ENCODE results near the gene IL1RAP.
A peak's percentile ranks its signal among the peaks of the same experiment; 100 is the strongest.

IL1RAP gene

DNA sequence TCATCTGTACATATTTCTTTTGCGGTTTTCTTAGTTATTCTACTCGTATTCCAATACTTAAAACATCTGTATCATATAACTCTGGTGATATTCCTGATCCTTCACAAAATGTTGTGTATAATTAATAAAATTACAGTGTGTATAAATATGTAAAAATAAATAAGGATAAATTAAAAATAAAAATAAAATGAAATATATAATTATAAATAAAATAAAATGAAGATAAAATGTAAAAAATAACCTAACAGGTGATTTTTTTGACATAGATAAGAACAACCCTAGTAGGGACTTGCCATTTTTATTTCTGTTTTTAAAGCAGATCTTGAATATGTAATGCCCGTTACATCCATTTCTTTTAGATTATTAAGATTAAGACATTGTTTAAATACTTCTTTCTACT, 25.6 kb downstream of the IL1RAP start:
- no peak for DNase-seq (ENCODE audit: low read depth in 1 of 2, low spot score in 1 of 2)

GRCh38 chr3:190541008-190541407, 27.1 kb downstream of the IL1RAP start:
- no peak for DNase-seq (ENCODE audit: low read depth in 1 of 2, low spot score in 1 of 2)

- DNase-seq (ENCODE audit: low read depth in 1 of 2, low spot score in 1 of 2): no peak
Observed at GRCh38 chr3:190541560-190541959, 27.7 kb downstream of the IL1RAP start.

DNA sequence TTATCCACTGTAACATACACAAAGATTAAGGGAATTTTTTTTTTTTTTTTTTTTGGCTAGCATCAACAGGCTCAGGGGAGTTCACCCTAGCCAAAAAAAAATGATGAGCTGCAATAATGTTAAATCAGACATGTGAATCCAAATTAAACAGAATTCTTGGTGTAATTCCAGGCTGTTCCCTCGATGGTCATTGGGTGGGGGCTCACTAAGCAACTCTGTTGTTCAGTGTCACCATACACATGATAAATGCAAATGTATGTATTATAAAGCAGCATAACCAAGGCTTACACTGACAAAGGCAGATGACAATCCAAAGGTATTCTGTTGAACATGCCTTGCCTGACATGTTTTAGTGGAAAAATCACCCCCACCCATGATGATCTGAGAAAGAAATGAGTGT, 29.0 kb downstream of the IL1RAP start:
- DNase-seq (ENCODE audit: low read depth in 1 of 2, low spot score in 1 of 2): no peak

DNA sequence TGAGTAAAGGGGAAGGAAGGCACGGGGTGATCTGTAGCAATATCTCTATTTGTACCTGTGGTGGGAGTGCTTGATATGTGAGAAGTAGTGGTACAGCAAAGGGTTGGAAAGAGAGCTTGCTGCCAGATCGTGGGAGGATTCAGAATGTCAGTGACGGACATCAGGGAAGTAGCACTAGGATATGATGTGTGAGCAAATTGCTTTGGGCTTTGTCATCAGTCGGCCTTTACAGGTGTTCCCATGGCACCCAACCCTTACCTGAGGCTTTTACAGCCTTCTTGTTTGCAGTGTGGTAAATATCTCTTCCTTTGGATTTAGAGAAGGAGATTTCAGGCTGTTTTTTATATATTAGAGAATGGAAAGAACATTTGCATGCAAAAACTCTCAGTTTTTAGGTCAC, 29.8 kb downstream of the IL1RAP start:
- DNase-seq (ENCODE audit: low read depth in 1 of 2, low spot score in 1 of 2): no peak

DNA sequence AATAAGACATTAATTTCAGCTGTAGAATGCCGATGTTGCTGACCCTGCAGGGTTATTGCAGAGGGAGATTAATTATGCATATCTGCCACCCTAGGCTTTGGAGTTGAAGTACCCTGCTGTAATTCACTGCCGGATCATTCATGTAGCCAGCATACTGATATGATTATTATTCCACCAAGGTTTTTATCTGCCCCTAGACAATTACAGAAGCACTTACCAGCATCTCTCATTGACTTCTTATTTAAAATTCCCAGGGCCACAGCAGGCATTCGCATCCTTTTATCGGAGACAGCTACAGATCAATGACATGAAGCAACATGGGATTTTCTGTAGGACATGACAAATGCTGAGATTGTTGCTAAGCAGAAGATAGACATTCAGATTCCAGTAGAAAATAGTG, 31.3 kb downstream of the IL1RAP start:
- no peak for DNase-seq (ENCODE audit: low read depth in 1 of 2, low spot score in 1 of 2)

- DNase-seq (ENCODE audit: low read depth in 1 of 2, low spot score in 1 of 2): no peak
Observed at GRCh38 chr3:190546881-190547510, 33.1 kb downstream of the IL1RAP start.

- DNase-seq (ENCODE audit: low read depth in 1 of 2, low spot score in 1 of 2): no peak
Observed at GRCh38 chr3:190548031-190548656, 34.3 kb downstream of the IL1RAP start.

DNA sequence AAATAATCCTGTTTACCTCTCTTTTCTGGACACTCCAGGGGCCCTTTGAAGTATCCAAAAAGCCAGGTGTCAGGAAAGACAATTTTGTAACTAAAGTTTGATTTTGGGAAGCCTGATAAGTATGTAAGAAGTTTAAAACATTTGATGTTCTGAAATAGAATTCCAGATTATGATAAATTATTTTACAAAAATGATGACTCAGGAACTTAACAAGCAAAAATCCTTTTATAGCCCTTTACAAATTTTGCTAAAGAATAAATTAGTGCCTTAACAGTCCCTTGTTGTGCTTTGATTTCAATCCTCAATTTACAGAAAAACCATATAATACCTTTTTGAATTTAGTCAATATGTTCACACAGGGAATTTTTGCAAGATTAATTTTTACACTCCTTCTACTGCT, 38.1 kb downstream of the IL1RAP start:
- DNase-seq (ENCODE audit: low read depth in 1 of 2, low spot score in 1 of 2): no peak

DNA sequence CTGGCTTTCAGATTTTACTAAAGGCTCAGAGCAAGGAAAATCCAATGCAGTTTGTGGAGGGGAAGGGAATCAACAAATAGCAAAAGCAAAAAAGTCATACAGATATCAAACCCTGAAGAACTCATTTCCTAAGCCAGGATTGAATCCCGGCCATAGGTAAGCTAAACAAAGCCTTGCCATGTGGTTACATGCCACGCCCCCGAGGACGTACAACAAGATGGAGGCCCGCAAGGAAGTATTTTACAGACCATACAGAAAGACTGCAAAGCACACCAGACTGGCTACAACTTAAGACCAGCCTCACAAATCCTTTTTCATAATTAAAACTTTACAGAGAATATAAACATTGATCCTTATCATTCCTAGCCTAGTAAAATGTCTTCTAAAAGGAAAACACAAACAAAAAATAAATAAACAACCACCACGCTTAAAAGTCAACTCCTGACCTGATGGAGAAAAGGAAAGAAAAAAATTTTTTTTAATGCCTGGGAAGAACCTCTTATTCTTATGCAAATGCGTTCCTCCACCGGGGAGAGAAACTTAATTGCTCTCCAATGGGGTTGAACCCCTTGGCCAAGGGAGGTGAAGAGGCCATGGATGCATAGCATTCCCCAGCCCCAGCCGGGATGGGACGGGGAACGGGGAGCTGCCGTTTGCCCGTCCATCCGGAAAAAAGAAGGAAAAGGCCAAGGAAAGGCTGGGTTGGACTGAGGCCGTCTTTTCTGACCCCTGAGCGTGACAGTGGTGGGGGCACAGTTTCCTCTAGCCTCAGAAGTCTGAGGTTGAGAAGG, 39.3 kb downstream of the IL1RAP start:
- DNase-seq (ENCODE audit: low read depth in 1 of 2, low spot score in 1 of 2): no peak

- no peak for DNase-seq (ENCODE audit: low read depth in 1 of 2, low spot score in 1 of 2)
Observed at GRCh38 chr3:190554197-190554596, 40.3 kb downstream of the IL1RAP start.

DNA sequence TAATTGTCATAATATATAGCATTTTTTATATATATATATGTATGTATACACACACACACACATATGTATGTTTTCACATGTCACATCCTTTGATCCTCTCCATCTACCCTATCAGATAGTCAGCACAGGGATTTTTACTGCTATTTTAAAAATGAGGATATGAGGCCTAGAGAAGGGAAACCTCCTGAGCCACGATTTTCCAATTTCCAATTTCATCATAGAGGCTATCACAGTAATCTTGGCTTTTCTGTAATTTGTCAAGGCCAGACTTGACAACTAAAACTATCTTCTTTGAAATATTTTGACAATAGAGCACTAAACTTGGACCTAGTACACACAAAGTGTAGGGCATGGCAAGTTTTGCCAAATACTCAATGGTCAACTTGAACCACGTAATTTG, 42.5 kb downstream of the IL1RAP start:
- no peak for DNase-seq (ENCODE audit: low read depth in 1 of 2, low spot score in 1 of 2)

GRCh38 chr3:190557296-190557695, 43.4 kb downstream of the IL1RAP start:
- no peak for DNase-seq (ENCODE audit: low read depth in 1 of 2, low spot score in 1 of 2)

GRCh38 chr3:190558316-190558715, 44.4 kb downstream of the IL1RAP start:
- no peak for DNase-seq (ENCODE audit: low read depth in 1 of 2, low spot score in 1 of 2)

- DNase-seq (ENCODE audit: low read depth in 1 of 2, low spot score in 1 of 2): no peak
Observed at GRCh38 chr3:190558796-190559195, 44.9 kb downstream of the IL1RAP start.

DNA sequence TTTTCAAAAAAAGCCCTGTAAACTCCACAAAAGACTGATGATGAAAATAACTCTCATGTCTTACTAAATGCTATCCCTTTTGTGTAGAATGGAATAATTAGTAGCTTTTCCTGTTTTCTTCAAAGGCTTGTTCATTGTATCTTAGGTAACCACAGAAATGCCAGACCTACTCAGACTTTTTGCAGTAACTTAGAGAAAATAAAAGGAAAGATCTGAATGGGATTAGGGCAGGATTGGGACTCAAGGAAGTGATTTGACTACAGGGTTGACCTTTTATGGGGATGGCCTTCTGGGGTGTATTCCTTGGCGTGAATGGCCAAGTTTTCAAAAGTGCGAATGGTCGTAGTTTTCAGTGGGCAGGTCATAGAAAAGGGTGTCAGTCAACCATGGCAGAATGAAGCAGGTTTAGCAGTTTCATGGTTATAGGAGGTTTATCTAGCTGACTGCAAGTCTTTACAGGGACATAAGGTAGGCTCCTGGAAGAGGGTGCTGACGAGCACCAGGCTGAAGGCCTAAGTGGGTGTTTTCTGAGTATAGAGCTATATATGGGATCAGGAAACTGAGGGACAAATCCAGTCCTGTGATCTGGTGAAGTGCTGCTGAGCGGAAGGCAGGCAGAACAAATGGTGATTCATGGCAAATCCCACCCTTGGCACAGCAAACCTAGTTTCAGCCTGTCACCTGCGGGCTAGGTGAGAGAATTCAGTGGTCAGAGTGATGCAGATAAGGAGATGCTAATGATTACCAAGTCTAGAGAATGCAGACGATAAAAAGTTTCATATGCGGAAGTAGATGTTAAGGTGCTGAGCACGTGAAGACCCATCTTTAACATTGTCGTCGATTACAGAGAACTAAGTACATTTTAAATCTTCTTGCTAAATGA, 46.4 kb downstream of the IL1RAP start:
- no peak for DNase-seq (ENCODE audit: low read depth in 1 of 2, low spot score in 1 of 2)

DNA sequence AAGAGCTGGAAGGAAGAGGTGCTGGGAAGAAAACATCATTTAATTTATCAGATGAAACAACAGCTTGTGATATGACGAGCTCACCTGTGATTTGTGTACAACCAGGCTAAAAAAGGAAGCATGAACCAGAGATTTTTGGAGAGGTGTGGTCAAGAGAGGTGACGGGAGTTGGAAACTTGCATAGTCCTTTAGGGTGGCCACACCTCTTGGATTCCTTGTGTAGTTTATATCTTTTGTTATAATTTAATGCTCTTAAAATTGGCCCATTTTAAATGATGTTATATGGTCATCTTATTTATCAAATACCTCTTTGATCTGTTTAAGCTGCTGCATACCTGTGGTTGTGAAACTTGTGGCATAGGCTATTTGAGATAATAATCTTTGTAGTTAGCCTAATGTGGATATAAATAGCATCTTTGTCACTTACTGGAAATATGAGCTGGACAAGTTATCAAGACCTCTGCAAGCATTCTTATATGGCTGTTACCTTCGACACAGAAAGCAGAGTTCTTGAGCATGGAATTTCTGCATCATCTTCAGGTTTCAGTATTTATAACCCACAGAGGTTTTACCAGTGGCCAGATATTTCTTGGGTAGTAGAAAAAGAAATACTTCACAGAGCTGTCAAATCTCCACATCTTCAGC, 49.1 kb downstream of the IL1RAP start:
- no peak for DNase-seq (ENCODE audit: low read depth in 1 of 2, low spot score in 1 of 2)

DNA sequence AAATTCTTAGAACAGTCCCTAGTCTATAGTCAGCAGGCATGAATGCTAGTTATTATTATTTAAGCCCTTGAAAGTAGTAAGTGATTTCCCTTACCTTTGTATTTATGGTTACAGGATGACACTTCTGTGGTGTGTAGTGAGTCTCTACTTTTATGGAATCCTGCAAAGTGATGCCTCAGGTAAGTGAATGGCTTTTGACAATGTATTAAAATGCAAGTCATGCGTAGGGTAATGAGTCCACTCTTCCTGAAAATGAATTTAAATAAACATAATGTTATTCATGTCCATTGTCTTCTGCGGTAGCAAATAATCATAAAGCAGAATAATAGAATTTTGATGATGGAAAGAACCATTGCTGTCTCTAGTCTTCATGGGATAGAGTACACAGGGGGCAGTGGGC, 50.3 kb downstream of the IL1RAP start:
- DNase-seq (ENCODE audit: low read depth in 1 of 2, low spot score in 1 of 2): no peak

DNA sequence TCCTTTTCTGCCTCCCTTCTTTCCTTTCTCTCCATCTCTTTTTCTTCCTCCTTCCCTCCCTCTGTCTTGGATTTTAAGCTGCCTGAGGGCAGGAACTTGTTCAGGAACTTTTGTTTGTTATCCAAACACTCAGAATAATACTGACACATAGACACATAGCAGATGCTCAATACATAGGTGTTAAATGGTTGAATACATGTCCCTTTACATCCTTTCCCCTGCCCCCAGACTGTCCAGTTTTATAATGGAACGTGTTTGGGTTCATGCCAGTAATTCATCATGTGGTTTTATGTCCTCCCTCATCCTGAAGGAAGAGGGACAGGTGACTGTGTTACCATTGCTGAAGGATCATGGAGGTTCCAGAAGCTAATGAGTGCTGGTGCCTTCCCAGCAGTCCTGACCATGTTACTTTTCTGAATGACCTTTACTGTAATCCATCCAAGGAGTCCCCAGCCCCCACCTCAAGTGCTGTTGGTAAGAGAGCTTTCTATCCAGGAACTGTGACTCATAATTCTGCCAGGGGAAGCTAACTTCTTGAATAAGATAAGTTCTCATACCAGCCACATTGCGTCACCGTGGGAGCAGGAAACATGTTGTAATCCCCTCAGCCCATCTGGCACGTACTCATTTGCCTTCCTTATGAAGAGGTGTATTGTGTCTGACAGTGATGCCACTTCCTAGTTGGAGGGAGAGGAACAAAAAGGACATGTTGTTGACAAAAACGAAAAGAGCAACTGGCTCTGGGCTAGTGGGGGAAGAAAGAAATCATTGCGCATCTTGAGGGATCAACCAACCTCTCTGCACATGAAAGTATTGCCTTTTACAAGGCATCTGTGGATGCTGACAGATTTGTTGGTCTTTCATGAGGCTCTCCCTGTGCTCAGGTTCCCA, 52.4 kb downstream of the IL1RAP start:
- peak in 1 of 2 donors; percentile 58 for DNase-seq (ENCODE audit: low read depth in 1 of 2, low spot score in 1 of 2)

GRCh38 chr3:190568036-190568435, 54.2 kb downstream of the IL1RAP start:
- DNase-seq (ENCODE audit: low read depth in 1 of 2, low spot score in 1 of 2): no peak

All from activated CD4-positive, alpha-beta T cell treated with anti-CD3 and anti-CD28 coated beads, Interleukin-2, amount 50 U/mL, for 24 hours (primary cell).